K562 (cell line): ENCODE data around the gene RSRC1. TPM values are rescaled to one million over a fixed set of nuclear protein-coding genes. Genes with fewer than 3 reads are reported as not detected.

Experiments used
- ATAC-seq: fragments of 200-7000 bp; cut with Tn5 transposase; 3 replicates; pipeline ENCODE4 v1.9.1; 2020; ENCODE audit warnings: moderate library complexity
- BruUV-seq: library from RNA; stranded (reverse); fragments of 400-500 nt; replicated peaks from 2 replicates; lab custom pipeline; 2021; lab: Mats Ljungman, UMichigan
- CTCF ChIA-PET: fragments of 300-600 bp; formaldehyde crosslinking; extraction: SDS; loops from one replicate; lab custom pipeline; 2021; ENCODE audit warnings: low intra/inter-chr PET ratio; lab: Yijun Ruan, JAX
- POLR2A ChIA-PET: fragments of 300-600, 350-650 bp; sonication (Branson Sonifier 250); formaldehyde crosslinking; extraction: SDS; loops from one replicate; lab custom pipeline; 2021; ENCODE audit warnings: antibody characterized with exemption, inconsistent platforms; lab: Yijun Ruan, JAX
- DNase-seq, 4 experiments: peaks; one replicate each; pipeline versions ENCODE4 v3.0.0 to v3.0.0-alpha.2; 2011 to 2018; ENCODE audit warnings: low spot score in 3 of 4, mixed read lengths in 3 of 4; ENCODE audit errors: extremely low read depth in 1 of 4
- FAIRE-seq: peaks from 2 replicates; lab custom pipeline; 2011; peaks lifted over from hg19 to GRCh38; lab: Jason Lieb, UNC
- H2AFZ ChIP-seq: 2 replicates; pipeline ENCODE4 v1.6.0; 2011; ENCODE audit warnings: low read depth, low read length, control low read depth, inconsistent platforms
- H3K27ac ChIP-seq: fragments of 200-600 bp; 3 replicates; pipeline ENCODE4 v1.8.0; 2011; ENCODE audit warnings: low read depth, mild to moderate bottlenecking, control low read depth, inconsistent platforms, low read length, moderate library complexity, mixed read lengths; ENCODE audit errors: extremely low read depth
- H3K27me3 ChIP-seq, 2 experiments: fragments of 300-600 bp in 1 of 2; 2 replicates in 1 of 2; 3 replicates in 1 of 2; pipeline versions ENCODE4 v1.6.0 to v1.8.0; 2011; ENCODE audit warnings: inconsistent platforms in 2 of 2, low read length in 2 of 2, mild to moderate bottlenecking in 1 of 2, mixed read lengths in 1 of 2, moderate library complexity in 1 of 2; ENCODE audit not compliant: control insufficient read depth in 2 of 2, insufficient read depth in 2 of 2
- H3K36me3 ChIP-seq: fragments of 300-600 bp; 3 replicates; pipeline ENCODE4 v1.8.0; 2011; ENCODE audit warnings: mild to moderate bottlenecking, low read length, inconsistent platforms; ENCODE audit not compliant: control insufficient read depth, insufficient read depth
- H3K4me1 ChIP-seq, 2 experiments: fragments of 200-600 bp in 1 of 2; replicated peaks in 1 of 2; 2 replicates in 1 of 2; 3 replicates in 1 of 2; pipeline versions ENCODE4 v1.5.1 to v1.8.0; 2011; ENCODE audit warnings: inconsistent platforms in 2 of 2, low read length in 2 of 2, mild to moderate bottlenecking in 1 of 2, mixed read lengths in 1 of 2, moderate library complexity in 1 of 2; ENCODE audit not compliant: control insufficient read depth in 2 of 2, insufficient read depth in 2 of 2
- H3K4me2 ChIP-seq: 2 replicates; pipeline ENCODE4 v1.6.1; 2011; ENCODE audit warnings: low read length, control low read depth, inconsistent platforms, mixed read lengths; ENCODE audit not compliant: insufficient read depth
- H3K4me3 ChIP-seq: fragments of 200-600 bp; sonication (generic), shearing (Covaris generic); 2 replicates; pipeline ENCODE4 v1.5.1; 2016; ENCODE audit warnings: control low read depth, inconsistent platforms
- H3K79me2 ChIP-seq: fragments of 200-600 bp; 3 replicates; pipeline ENCODE4 v1.8.0; 2011; ENCODE audit warnings: low read length, inconsistent platforms; ENCODE audit not compliant: control insufficient read depth, insufficient read depth
- H3K9ac ChIP-seq, 2 experiments: 2 replicates each; pipeline versions ENCODE4 v1.6.0 to v1.6.1; 2011; ENCODE audit warnings: low read depth in 2 of 2, low read length in 2 of 2, control low read depth in 1 of 2, inconsistent platforms in 1 of 2, mild to moderate bottlenecking in 1 of 2, mixed read lengths in 1 of 2; ENCODE audit not compliant: insufficient read depth in 1 of 2
- H3K9me1 ChIP-seq: one replicate; pipeline ENCODE4 v1.6.0; 2011; ENCODE audit warnings: inconsistent platforms, mild to moderate bottlenecking, low read length, moderate library complexity; ENCODE audit not compliant: control insufficient read depth, insufficient read depth
- H3K9me3 ChIP-seq: replicated peaks from 2 replicates; pipeline ENCODE4 v1.5.1; 2011; ENCODE audit warnings: low read depth, low read length, inconsistent platforms; ENCODE audit not compliant: control insufficient read depth, insufficient read depth
- H4K20me1 ChIP-seq: replicated peaks from 2 replicates; pipeline ENCODE4 v1.6.1; 2011; ENCODE audit warnings: low read length, inconsistent platforms, mixed read lengths; ENCODE audit not compliant: control insufficient read depth, insufficient read depth
- EGR1 ChIP-seq: fragments of 450-650 bp; conservative IDR thresholded peaks from 2 replicates; pipeline ENCODE4 v1.6.1; 2017; ENCODE audit warnings: mild to moderate bottlenecking
- NCOA2 ChIP-seq, 2 experiments: fragments of 450-650 bp; IDR thresholded peaks; 2 replicates each; pipeline ENCODE4 v1.6.1; 2018; ENCODE audit warnings: mild to moderate bottlenecking in 2 of 2, moderate library complexity in 1 of 2; ENCODE audit not compliant: partially characterized antibody in 2 of 2
- NCOR1 ChIP-seq: fragments of 450-650 bp; IDR thresholded peaks from 2 replicates; pipeline ENCODE4 v1.6.1; 2016; ENCODE audit warnings: mild to moderate bottlenecking, moderate library complexity
- NFATC3 ChIP-seq: fragments of 450-650 bp; IDR thresholded peaks from 2 replicates; pipeline ENCODE4 v1.6.1; 2017; ENCODE audit warnings: mild to moderate bottlenecking
- NRF1 ChIP-seq, 2 experiments: fragments of 450-650 bp; IDR thresholded peaks in 1 of 2; conservative IDR thresholded peaks in 1 of 2; 2 replicates each; pipeline ENCODE4 v1.6.1; 2014; ENCODE audit warnings: mild to moderate bottlenecking in 2 of 2
- PHF21A ChIP-seq: fragments of 450-650 bp; IDR thresholded peaks from 2 replicates; pipeline ENCODE4 v1.6.1; 2017; ENCODE audit warnings: low read depth, borderline replicate concordance
- RERE ChIP-seq: sonication (generic); formaldehyde crosslinking; IDR thresholded peaks from 2 replicates; pipeline ENCODE4 v1.8.0; 2023; ENCODE audit warnings: missing genetic modification reagents, mild to moderate bottlenecking, borderline replicate concordance
- SP2 ChIP-seq: IDR thresholded peaks from 2 replicates; pipeline ENCODE4 v1.6.1; 2011; ENCODE audit warnings: mild to moderate bottlenecking, low read depth, low read length, moderate library complexity; ENCODE audit not compliant: poor library complexity, severe bottlenecking; ENCODE audit errors: extremely low read depth
- ZBTB5 ChIP-seq: fragments of 450-650 bp; IDR thresholded peaks from 2 replicates; pipeline ENCODE4 v1.6.1; 2017; ENCODE audit warnings: antibody characterized with exemption
- ZHX1 ChIP-seq: fragments of 150-350 bp; conservative IDR thresholded peaks from 2 replicates; pipeline ENCODE4 v1.6.1; 2014; ENCODE audit warnings: low read length
- ZNF589 ChIP-seq: fragments of 200-800 bp; sonication (Bioruptor generic); IDR thresholded peaks from 2 replicates; pipeline ENCODE4 v1.6.1; 2016; ENCODE audit warnings: low read depth, missing genetic modification characterization, missing compliant biosample characterization
- WGBS: fragments of 100-300 bp; shearing (Covaris generic); methylation state at CpG from one replicate; pipeline ENCODE4 v1.1.6; 2016; ENCODE audit warnings: low coverage, mixed read lengths; ENCODE audit not compliant: insufficient coverage; ENCODE audit errors: missing lambda C conversion rate; 5-methylcytosine and 5-hydroxymethylcytosine counted together
- in situ Hi-C: fragments of 300-500 bp; cut with MboI; formaldehyde crosslinking; loops from 4 replicates; pipeline ENCODE4 v1.15.0; 2018; ENCODE audit warnings: inconsistent platforms, mixed read lengths
- intact Hi-C: fragments of 100-400 bp; cut with micrococcal nuclease; formaldehyde crosslinking; loops from 2 replicates; pipeline ENCODE4 v1.14.2; 2022
- polyA plus RNA-seq, 8 experiments: library from polyadenylated mRNA; depleted of rRNA in 4 of 8; stranded (reverse) in 5 of 8; unstranded in 3 of 8; fragments of >200 nt; fragmentation: Nextera tagmentation in 2 of 8; fragmentation: Illumina TruSeq in 1 of 8; extraction: Ambion mirVana in 2 of 8; extraction: Trizol in 1 of 8; gene quantifications; 2 replicates each; pipeline versions ENCODE4 v1.2.1 to v1.2.3, GENCODE V29; 2011 to 2014; ENCODE audit warnings: inconsistent platforms in 1 of 8, missing spikeins in 1 of 8
- total RNA-seq, 7 experiments: library from RNA; depleted of rRNA in 6 of 7; stranded (reverse); fragments of >200 nt in 6 of 7; fragmentation: Illumina TruSeq in 2 of 7; extraction: Trizol in 2 of 7; gene quantifications; 2 replicates each; pipeline versions ENCODE4 v1.2.1 to v1.2.3, GENCODE V29; 2011 to 2021; ENCODE audit warnings: low replicate concordance in 1 of 7

The RSRC1 gene
- total and polyA plus RNA-seq, 9 of the 15 experiments (the other 6 are each of a cell fraction or from before 2014, with no cell fraction given): 19.3 to 128 (median 75.5) TPM

DNA sequence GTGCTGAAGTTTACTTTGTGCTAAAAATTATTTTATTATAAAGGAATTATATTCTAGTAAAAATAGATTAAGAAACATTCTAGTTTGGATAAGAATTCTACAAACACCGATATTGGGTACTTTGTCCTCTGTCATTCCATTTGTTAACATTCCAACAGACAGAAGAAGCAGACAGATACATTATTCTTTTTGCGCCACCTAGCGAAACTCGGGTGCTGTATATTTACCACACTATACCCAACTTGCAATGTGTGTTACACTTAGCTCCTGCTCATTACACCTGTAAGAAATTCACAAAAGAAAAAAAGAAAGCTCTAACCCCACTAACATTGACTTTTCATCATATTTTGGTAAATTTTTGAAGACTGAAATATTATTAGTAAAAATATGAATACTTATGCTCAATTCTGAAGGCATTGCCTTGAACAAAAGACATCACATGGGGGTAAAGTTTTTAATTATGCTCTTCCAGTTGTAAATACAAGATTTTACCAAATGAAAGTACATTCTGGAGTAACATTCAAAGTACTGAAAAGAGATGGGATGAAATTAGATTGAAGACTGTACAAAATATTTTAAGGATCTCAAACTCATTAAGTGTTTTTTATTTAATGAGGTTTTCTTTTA lies 324.6 kb downstream of the RSRC1 start:
- no peak overlapping the region for H3K9ac ChIP-seq
- no peaks in the 10 kb centered on the region for H3K9me1 ChIP-seq
- no peaks in the 10 kb centered on the region for H3K4me1 ChIP-seq
- FAIRE-seq: peak; percentile 84
- ATAC-seq: peak; percentile 98
- H3K4me2 ChIP-seq: no peak overlapping the region
- intact Hi-C loops (loop anchor here (1.0 to 5.0 kb wide), 4 partner anchors 122 to 817 kb away; no protein-coding TSS in a partner anchor), in situ Hi-C loops (no loop called here)
- H3K27me3 ChIP-seq: no peaks in the 10 kb centered on the region
- no peaks in the 10 kb centered on the region for H3K9me3 ChIP-seq
- H4K20me1 ChIP-seq: no peaks in the 10 kb centered on the region
- no peak overlapping the region for H3K27ac ChIP-seq
- 3% methylated on average over 4 of the region's 4 CpGs for WGBS
- H3K79me2 ChIP-seq: no peaks in the 10 kb centered on the region
- CTCF ChIA-PET: interaction anchor here (0.8 to 1.6 kb wide), 4 partner anchors 568 to 902 kb away, joined by 4 to 9 read pairs (median 6); no protein-coding TSS in a partner anchor
- no peaks in the 10 kb centered on the region for H3K36me3 ChIP-seq
- BruUV-seq: no TSS peak
- H3K4me3 ChIP-seq: no peak overlapping the region
- peak; percentile 11 to 80 (median 24) for DNase-seq
- POLR2A ChIA-PET: interaction anchor here (0.7 to 0.9 kb wide), 2 partner anchors 14 to 27 kb away, joined by 4 to 6 read pairs; no protein-coding TSS in a partner anchor
- H2AFZ ChIP-seq: no peak overlapping the region
- TF ChIP-seq EGR1 (no peak), ZHX1 (no peak), NFATC3 (no peak), NCOR1 (no peak), NCOA2 (IDR thresholded peaks at IDR 0.05; ENCODE audit: partially characterized antibody in 2 of 2) (no peak), SP2 (no peak), PHF21A (no peak), RERE (CRISPR knock-in tag) (no peak), ZNF589 (CRISPR knock-in tag) (no peak), ZBTB5 (no peak), NRF1 (conservative IDR thresholded peaks at IDR 0.05 in 1 of 2, IDR thresholded peaks at IDR 0.05 in 1 of 2) (no peak)
